Measurements from ENCODE around the gene NFKBIZ. TPM values are rescaled to one million over a fixed set of nuclear protein-coding genes. Genes with fewer than 3 reads are reported as not detected.
A peak's percentile ranks its signal among the peaks of the same experiment; 100 is the strongest.

The NFKBIZ gene, protein sequence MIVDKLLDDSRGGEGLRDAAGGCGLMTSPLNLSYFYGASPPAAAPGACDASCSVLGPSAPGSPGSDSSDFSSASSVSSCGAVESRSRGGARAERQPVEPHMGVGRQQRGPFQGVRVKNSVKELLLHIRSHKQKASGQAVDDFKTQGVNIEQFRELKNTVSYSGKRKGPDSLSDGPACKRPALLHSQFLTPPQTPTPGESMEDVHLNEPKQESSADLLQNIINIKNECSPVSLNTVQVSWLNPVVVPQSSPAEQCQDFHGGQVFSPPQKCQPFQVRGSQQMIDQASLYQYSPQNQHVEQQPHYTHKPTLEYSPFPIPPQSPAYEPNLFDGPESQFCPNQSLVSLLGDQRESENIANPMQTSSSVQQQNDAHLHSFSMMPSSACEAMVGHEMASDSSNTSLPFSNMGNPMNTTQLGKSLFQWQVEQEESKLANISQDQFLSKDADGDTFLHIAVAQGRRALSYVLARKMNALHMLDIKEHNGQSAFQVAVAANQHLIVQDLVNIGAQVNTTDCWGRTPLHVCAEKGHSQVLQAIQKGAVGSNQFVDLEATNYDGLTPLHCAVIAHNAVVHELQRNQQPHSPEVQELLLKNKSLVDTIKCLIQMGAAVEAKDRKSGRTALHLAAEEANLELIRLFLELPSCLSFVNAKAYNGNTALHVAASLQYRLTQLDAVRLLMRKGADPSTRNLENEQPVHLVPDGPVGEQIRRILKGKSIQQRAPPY
- 20.4 TPM for total RNA-seq

DNA sequence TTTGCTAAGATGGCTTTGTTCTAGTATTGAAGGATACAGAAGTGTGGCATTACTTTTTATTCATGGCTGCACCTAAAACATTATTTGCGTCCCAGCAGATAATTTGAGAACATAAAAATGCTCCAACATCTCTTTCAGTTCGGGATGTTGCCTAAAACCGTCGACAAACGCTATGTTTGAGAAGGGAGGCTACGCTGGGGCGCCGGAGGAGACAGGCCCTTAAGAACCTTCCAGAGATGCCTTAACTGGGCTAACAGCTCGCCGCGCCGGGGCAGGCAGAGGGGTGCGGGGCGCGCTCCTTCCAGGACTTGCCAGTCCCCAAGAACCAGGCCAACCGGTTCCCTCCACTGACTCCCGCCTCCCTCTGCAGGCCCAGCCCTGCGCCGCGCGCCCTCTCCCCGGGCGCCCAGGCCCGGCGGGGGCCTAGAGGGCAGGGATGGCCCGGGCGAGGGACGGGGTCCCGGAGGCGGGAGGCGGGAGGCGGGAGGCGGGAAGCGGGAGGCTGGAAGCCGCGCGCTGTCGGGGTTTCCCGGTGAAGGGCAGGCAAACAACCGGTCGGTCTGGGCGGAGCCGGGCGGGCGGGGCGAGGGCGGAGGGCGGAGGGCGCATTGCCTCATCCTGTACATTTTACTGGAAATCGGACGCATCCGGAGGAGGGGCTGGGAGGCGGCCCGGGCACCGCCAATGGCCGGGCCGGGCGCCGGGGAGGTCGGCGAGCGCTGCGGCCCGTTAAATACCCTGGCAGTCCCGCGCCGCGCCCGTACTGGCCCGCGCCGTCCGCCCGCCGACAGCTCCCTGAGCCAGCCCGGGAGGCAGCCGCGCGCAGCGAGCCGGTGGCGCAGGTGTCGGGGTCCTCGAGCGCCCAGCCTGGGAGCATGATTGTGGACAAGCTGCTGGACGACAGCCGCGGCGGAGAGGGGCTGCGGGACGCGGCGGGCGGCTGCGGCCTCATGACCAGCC is at the start of gene NFKBIZ:
Gene NFKBIZ (plus strand): TSS at position 761 of the 960 bp plus-strand sequence. CDS start 115 bp downstream, at position 876.
- DNase-seq: peak; percentile 97

GRCh38 chr3:101801174-101801573 is 48.1 kb upstream of the NFKBIZ start:
- DNase-seq: no peak

DNA sequence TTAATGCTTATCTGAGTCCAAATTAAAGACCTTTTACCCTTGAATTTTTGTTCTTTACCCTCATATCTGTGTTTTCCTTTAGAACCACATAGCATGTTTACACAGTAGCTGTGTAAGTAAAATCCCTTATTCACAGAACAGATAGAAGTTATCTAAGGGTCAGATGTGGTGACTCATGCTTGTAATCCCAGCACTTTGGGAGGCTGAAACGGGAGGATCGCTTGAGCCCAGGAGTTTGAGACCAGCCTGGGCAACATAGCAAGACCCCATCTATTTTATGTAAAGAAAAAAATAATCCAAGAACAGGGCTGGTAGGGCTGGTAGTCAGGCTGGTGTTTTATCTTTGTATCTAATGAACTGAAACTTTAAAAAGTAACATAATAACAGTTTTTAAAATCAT is 47.1 kb upstream of the NFKBIZ start:
- DNase-seq: no peak

DNA sequence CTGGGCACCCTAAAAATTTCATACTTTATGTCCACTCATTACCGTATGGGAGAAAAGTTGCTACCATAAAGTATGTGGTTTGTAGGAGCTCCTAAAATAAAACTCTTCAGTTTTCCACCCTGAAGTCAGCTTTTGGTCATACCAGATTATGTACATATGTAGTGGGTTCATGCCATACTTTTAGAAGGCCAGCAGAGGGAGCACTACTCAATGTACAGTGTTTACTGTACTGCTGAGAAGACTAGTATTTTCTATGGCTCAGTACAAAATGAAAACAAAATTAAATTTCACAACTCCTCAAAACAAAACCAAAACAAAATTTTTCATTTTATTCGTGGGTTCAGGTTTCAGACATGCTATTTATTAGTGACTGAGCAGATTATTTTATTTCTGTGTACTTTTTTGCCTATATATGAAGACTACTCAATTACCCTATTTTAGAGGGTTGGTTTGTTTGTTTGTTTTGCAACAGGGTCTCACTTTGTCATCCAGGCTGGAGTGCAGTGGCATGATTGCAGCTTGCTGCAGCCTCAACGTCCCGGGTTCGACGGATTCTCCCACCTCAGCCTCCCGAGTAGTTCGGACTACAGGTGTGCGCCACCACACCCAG is 46.0 kb upstream of the NFKBIZ start:
- DNase-seq: peak; percentile 89

- DNase-seq: no peak
These were observed 45.4 kb upstream of the NFKBIZ start for GRCh38 chr3:101803939-101804338.

- DNase-seq: no peak
These were observed 42.8 kb upstream of the NFKBIZ start for GRCh38 chr3:101806491-101806890.

- DNase-seq: no peak
These were observed 41.4 kb upstream of the NFKBIZ start for GRCh38 chr3:101807888-101808287.

GRCh38 chr3:101809178-101810021 is 39.9 kb upstream of the NFKBIZ start:
- DNase-seq: peak; percentile 56

DNA sequence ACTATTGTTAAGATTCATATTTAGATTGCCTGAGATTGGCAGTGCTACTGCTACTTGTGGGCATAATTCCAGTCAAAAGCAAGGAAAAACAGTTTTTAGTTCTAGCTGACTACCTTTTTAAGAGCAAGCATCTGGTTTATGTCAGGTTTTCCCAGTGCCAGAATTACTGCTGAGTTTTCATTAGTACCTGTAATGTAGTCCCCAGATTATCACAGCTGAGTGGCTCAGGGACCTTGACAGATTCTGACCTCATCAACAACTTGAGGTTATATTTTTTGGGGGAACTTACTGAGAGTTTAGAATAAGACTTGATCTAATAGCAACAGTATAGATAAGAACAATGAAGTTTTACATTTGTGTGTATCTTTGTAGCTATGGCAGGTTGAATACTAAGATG is 39.3 kb upstream of the NFKBIZ start:
- peak; percentile 27 for DNase-seq

GRCh38 chr3:101811875-101812274 is 37.4 kb upstream of the NFKBIZ start:
- no peak for DNase-seq

GRCh38 chr3:101812895-101813294 is 36.4 kb upstream of the NFKBIZ start:
- no peak for DNase-seq

GRCh38 chr3:101813817-101814440 is 35.4 kb upstream of the NFKBIZ start:
- DNase-seq: peak; percentile 60

DNA sequence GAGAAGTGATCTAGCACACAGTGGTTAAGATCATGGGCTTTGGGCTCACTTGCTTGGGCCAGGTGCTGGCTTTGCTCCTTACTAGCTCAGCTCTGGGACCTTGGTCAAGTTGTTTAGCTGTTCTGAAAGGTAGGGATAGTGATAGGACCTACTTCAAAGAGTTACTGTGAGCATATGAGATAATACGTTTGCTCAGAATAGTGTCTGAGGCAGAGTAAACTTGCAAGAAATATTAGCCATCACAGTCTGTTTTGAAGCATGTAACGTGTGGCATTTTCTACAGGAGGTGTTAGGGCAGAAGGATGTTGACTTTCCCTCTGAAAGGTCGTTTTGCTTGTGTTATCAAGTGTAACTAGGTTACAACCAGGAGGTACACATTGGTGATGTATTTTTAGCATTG is 34.5 kb upstream of the NFKBIZ start:
- no peak for DNase-seq

DNA sequence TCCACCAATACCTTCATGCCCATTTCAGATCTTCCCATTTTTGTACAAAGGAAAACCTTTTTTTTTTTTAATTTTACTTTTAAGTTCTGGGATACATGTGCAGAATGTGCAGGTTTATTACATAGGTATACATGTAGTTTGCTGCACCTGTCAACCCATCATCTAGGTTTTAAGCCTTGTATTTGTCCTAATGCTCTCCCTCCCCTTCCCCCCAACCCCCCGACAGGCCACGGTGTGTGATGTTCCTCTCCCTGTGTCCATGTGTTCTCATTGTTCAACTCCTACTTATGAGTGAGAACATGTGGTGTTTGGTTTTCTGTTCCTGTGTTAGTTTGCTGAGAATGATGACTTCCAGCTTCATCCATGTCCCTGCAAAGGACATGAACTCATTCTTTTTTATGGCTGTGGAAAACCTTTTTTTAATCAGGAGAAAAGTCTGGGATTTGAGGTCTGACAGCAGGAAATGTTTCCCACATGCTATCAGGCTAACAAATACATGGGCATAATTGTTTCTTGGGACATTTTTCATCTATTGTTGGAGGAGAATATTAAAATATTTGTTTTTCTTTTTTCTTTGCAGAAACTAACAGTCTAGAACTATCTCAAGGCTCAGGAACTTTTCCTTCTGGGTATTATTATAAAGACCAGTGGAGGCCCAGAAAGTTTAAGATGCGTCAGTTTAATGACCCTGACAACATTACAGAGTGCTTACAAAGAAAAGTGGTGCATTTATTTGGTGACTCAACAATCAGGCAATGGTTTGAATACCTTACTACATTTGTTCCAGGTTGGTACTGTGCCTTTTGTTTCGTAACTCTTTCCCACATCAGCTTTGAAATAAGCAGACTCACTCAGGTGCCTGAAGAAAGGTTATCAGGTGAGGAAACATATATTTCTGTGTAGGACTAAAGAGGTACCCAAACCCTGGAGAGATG is 32.8 kb upstream of the NFKBIZ start:
- DNase-seq: peak; percentile 39

DNA sequence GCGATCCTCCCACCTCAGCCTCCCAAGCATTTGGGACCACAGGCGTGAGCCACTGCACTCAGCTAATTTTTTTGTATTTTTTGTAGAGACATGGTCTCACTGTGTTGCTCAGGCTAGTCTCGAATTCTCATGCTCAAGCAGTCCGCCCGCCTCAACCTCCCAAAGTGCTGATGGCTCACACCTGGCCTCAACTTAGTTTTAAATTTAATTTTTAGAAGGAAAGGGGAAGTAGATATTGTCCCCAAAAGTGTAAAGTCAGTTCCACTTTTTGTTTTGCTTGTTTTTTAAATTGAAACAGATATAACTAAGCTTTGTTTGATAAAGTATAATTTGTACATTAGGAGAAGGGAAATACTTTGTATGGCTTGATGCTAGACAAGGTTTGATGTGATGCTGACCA is 31.3 kb upstream of the NFKBIZ start:
- no peak for DNase-seq

- no peak for DNase-seq
These were observed 29.6 kb upstream of the NFKBIZ start for GRCh38 chr3:101819649-101820206.

GRCh38 chr3:101821503-101821902 is 27.8 kb upstream of the NFKBIZ start:
- no peak for DNase-seq

GRCh38 chr3:101823525-101823924 is 25.8 kb upstream of the NFKBIZ start:
- DNase-seq: no peak

GRCh38 chr3:101824702-101825101 is 24.6 kb upstream of the NFKBIZ start:
- DNase-seq: no peak

All from tongue (tissue), 2 donors.